HG03432 (cell line): Measurements from ENCODE around the gene C16orf95.

Experiments
- ATAC-seq: cut with Tn5 transposase; IDR thresholded peaks from one replicate; pipeline ENCODE4 v1.9.1; 2021; ENCODE audit warnings: mild to moderate bottlenecking, moderate library complexity; ENCODE audit not compliant: unreplicated experiment

Gene C16orf95

DNA sequence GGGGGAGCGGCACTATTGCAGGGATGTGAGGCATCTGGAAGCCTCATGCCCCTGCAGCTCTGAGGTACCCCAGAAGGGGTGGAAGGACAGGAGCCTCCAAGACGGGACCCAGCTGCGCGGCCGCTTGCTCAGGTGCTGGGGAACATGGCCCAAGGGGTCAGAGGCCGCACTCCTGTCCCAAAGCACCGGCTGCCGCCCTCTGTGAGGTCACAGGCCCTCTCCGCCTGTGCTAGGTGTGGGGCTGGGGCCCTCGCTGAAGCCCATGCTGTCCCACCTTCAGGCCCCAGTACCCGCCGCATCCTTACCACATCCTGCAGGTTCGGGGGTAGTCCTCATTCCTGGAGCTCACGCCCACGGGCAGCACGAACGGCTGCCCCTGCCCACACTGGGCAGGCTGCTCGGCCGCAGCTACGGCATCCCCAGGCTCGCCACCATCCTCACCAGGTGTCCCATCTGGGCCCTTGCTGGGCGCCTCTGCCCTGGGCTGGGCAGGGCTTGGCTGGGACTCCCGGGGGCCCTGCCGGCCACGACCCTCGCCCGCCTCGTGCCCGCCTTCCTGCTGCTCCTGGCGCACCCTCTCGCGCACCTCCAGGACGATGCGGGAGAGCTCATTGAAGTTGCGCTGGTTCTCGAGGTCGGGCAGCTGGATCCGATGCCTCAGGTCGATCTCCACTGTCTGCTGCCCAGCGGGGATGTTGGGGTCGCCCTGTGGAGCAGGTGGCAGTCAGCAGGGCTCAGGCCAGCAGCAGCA lies 16.6 kb upstream of the C16orf95 start:
- ATAC-seq, result no peak

DNA sequence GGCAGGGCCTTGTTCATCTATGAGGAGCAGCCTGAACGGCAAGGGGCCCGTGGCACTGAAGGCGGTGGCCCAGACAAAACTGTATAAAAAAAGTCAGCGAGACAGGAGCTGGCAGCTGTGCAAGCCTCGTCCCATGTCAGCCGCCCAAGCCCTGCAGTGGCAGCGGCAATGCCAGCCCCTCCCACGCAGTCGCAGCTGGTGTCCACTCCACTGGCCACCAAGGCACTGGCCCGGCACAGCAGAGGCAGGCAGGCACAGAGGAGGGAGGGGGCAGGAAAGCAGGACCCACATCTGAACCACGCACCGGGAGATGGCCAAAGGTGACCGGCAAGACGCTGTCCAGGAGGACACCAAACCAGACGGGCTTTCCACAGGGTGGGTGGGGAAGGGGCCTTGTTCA lies 15.9 kb upstream of the C16orf95 start:
- no peak for ATAC-seq

DNA sequence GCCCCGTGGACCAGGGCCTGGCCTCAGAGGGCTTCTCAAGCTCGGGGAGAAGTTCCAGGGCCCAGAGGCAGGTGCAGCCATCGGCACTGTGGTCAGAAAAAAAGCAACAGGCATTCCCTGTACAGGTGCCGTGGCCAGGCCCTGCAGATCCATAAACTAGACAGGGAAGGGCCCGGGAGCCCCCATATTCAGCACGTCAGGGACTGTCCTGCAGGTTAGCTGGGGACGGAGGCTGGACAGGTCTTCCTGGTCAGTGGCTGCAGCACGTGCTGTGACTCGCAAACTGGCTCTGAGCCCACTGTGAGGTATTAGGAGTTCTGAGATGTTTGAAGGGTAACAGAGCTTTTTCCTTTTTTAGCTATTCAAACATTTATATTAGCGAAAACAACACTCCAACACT lies 15.0 kb upstream of the C16orf95 start:
- no peak for ATAC-seq

DNA sequence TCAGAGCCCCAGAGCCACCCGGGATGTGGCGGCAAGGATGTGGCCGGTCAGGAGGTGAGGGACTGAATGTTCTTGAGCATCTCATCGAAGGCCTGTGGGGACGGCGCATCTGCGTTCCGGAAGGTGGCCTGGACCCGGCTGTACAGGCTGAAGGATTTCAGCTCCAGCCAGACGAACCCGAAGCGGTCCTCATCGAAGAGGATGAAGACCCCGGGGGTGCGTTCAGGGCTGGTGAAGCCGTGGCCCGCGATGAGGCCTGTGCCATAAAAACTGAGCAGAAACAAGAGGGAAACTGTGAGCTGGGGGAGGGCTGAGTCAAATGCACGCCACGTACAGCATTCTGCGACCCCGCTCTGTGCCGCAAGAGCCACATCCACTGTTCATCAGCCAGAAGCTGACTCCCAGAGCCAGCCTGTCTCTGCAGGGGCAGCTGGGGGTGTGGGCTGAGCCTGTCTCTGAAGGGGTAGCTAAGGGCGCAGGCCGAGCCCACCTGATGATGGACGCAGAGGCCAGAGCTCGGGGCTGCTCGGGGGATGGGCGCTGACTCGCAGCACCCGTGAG lies 14.1 kb upstream of the C16orf95 start:
- ATAC-seq, result no peak

DNA sequence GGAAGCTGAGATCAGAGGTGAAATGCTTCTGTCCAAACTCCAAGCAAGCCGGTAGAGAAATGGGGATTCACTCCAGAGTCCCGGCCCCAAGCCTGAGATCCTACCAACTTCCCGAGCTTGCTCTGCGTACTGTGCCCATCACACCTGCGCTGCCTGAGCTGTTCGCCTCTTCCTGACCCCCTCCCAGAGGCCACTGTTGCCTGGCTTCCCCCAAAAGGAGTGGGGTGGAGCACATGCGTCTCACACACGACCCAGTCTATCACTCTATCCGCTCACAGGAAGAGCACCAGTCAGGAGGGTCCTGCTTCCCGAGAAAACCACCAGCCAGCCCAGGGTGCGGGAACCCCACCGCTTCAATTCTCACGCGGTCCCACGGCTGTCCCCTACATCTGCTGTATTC lies 13.5 kb upstream of the C16orf95 start:
- no peak for ATAC-seq

DNA sequence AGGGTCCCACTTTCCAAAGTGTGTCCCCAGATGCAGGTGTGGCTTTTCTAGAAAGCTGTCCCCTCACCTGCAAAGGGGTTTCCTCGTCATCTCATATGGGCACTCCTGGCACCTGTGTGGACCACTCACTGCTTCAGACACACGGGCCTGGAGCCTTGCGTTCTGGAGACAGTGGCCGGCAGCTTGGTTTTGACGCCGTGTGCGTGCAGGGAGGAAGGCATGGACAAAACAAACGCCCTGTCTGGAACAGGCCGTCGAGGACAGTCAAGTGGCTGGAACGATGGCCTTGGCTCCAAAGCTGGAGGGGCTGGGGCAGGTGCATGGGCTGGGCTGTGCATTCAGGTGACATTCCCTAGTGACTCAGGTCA lies 13.0 kb upstream of the C16orf95 start:
- ATAC-seq, result no peak

DNA sequence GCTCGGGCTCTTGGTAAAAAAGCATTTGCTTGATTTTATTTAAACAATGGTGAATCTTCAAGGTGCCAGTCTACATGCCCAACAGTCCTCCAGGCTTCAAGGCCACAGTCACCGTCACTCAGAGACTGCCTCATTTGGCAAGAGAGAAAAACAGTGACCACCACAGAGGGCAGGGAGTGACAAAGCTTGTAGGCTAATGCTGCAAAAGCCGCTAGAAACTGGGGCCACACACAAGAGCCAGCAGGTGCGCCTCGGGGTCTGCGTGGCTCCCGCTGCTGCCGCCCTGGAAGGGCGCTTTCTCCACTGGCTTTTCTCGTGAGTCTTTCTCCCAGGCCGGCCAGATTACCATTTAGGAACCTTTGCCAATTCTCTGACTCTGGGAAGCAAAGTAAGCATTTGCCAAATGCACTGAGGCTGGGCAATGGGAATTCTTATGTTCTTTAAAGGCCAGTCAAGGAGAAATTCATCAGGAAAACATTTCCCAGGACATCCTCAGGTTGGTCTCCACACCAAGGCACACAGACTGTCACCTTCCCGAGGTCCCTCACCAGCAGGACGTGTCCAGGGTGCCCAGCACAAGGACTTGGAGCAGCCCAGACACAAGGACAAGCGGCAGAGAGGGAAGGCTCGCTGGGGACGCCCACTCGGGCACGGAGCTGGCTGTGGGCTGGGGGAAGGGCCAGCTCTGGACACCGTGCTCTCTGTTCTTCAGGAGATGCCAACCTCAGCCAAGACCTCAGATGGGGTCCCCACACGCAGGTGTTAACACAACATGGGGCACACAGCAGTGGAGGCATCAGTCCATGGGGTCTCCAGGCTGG lies 12.5 kb upstream of the C16orf95 start:
- ATAC-seq, result no peak

DNA sequence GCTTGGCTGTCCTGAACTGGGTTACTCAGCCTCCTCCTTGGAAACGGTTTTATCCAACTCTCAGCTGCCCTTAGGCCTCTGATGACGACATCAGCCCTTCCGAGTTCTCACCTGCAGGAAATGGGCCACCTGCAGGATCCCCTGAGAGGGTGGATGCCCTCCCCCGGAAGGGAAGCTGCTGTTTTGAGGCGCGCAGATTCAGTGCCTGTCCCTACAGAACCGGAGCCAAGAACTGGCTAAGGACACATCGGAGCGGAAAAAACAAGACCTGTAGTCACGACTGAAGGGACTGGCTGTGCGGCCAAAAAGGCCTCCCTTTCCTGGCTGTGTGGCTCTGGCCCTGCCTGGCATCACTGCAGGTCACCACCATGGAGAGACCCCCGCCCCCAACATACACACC lies 11.7 kb upstream of the C16orf95 start:
- ATAC-seq, result no peak

DNA sequence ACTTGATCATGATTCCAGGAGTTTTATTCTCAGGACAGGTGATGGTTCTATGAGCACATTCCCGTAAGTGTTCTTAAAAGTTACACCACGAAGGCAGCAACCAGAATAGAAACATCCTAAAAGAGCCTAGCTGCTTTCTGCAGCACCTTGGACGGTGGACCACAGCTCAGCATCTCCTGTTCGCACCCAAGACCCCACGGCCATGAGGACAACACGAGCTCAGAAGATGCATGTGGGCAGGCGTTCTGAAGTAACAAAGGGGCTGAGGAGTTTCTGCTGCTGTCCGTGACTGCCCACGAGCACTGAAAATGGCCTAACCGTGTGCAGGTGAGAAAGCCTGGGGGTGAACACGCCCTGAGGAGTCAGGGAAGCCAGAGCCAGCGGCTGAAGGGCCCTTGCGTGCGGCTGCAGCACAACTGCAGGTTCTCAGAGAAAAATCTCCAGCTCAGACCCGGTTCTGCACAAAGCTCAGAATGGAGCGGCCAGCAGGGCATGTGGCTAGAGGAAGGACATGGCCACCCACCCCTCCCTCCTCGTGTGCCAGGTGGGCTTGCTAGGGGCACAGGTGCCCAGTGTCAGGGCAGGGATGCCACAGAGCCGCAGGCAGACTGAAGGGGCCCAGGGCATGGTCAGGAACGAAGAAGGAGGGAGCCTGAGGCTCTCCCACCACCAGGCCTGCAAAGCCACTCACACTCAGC lies 10.8 kb upstream of the C16orf95 start:
- ATAC-seq, result no peak

DNA sequence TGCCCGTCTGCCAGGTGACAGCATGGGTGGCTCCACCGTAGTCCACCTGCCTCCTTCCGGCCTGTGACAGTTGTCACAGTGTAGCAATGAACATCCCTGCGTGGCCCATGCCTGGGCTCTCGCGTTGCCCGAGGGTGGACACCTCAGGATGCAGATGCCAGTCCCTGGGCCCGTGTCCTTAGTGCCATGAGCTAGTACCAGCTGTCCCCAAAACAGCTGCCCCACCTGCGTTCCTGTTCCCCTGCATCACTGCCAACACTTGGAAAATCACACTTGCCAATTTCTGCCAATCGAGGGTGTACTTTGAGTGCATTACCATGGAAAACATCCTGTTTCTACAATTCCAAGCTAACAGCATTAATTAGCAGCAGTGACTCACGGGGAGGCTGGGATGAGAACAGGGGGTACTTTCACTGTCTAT lies 9.0 kb upstream of the C16orf95 start:
- no peak for ATAC-seq

DNA sequence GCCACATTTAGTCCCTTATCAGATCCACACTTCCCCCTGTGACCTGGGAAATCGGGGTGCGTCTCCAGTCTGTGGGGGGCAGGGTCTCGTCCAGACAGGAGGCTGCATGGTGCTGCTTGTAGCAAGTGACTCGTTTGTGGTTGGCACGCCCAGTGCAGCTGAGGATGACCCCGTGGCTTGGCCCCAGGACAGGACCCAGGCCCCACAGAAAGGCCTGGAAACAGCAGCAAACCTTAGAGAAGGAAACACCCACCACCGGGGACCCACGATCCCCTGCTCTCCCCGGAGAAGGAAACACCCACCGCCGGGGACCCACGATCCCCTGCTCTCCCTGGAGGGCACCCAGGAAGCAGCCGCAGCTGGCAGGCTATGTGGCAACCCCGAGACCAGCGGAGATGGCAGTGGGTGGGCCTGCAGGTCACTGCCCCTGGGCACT lies 8.2 kb upstream of the C16orf95 start:
- ATAC-seq, result no peak

DNA sequence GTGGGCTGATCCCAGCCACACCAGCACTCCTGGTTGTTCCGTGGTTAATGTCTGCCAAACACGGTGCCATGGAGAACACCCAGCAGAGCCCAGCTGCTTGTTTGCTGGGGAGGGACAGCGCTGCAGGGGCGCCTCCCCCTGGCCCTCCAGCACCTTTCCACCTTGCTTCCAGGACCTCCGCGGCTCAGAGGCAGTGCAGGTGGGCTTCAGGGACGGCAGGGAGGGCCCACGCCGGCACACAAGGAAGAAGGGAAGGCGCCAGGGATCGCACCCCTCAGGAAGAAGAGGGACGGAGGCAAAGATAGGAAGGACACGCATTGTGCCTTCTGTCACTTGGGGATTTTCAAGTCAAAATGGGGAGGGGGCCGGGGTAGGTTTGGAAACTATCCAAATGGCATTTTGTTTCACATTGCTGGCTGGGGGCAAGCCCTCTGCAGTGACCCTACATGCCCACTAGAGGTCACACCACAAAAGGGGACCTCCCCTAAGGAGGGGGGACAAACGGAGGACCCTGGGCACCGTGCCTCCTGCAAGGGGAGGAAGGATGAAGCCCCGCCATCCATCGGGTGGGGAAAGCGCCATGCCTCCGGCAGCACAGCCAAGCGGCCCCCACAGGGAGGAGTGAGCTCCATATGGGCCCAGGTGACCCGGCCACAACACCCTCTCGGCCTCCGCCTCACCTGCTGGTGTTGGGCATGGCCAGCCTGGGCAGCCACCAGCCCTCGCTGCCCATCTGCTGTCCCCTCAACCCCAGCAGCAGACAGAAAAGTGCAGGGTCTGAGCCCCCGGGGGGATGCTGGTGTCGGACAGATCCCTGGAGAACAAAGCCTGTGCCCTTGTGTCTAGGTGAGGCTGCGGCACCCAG lies 7.5 kb upstream of the C16orf95 start:
- ATAC-seq, result no peak

DNA sequence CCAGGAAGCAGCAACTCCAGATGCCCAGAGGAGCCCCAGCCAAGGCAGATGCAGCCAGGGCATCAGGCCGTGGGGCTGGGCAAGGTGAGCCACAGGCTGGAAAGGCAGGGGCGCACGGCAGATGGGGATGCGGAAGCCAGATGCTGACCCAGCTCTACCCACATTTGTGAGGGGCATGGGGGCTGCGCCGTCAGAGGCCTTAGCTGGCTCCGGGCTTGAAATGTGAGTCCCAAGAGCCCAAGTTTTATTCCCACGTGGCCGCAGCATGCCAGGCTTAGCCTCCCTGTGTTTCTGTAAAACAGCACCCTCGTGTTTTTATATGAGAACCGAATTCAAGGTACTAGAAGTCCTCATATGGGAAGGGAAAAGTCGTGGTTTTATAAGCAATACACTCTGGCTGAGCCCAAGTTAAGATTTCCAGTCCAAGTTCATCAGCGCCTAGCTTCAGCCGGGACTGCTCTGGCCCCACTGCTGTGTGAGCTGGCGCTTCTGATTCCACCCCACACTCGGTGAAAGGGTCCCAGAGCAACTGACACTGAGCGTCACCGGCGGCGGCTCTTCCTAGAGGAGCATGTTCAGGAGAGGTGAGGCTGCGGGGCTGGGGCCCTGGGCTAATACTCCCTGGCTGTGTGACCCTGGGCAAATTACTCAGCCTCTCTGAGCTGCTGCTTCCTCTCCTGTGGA lies 6.7 kb upstream of the C16orf95 start:
- no peak for ATAC-seq

DNA sequence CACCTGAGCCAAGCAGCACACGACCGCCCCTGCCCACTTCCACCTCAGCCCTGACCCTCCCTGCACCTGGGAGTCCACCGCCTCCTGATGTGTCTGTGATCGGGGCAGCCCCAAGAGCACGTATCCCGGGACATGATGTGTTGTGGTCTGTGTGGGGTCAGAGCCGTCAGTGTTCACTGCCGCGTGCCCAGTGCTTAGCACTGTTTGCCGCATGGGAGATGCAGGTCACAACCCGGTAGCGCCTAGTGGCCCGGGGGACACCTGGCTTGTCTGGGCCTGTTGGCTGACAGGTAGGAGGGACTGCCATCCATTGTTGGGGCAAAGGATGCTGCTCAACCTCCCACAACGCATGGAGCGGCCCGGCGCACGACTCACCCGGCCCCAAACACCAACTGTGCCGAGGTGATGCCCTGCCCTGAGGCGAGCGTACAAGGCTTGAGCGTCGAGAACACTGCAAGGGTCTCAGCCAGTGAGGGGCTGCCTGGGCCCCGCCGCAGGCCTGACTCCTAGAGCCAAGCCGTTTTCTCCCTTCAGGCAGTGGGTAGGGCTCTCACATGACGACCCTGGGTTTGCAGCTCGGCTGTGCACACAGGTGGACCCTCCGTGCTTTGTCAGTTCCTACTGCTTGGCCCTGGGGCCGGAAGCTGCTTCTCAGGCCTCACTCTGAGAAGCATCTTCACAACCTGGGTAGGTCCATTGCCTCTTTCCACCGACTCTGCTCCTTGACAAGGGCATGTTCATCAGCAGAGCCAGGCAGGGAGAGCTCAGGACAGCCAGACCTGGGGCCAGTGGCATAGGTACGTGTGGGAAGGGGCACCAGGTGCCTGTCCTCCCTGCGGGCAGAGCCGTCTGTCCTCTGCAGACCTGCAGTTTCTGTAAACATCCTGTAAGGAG lies 5.9 kb upstream of the C16orf95 start:
- ATAC-seq, result no peak

DNA sequence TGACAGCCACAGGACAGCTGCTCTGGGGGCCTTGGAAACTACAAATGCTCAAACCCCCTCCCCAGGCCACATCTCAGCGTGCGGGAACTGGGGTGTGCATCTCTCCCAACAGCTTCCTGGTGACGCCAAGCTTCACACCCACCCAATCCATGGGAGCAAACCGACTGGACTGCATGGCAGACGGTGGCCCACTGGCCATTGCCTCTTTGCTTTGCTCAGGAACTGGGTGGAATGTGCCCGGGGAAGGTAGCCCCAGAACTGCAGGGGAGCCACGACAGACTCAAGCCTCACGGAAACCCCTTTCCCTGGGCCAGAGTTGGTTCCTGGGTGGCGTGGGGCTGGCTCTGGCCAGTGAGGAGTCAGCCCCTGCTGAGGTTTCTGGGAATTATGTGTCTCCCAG lies 5.2 kb upstream of the C16orf95 start:
- no peak for ATAC-seq

DNA sequence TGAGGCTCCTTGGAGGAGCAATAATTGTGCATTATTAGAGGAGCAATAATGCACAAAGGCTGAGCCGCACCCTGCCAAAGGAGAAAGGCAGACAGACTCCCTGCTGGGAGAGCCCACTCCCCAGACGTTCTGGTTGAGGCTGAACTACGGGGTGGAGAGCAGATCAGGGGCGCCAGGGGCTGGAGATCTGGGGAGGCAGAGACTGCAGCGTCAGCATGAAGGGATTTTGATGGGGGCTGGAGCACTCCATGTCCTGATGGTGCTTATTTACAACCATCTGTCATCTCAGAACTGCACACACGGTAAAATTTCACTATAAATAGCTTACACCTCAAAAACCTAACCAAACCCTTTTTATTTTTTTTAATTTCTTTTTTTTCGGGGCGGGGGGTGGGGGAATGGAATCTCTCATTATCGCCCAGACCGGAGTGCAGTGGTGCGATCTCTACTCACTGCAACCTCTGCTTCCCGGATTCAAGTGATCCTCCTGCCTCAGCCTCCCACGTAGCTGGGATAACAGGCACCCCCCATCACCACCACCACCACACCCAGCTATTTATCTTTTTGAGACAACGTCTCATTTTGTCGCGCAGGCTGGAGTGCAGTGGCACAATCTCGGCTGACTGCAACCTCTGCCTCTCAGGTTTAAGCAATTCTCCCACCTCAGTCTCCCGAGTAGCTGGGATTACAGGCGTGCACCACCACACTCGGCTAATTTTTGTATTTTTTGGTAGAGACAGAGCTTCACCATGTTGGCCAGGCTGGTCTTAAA lies 4.3 kb upstream of the C16orf95 start:
- no peak for ATAC-seq

DNA sequence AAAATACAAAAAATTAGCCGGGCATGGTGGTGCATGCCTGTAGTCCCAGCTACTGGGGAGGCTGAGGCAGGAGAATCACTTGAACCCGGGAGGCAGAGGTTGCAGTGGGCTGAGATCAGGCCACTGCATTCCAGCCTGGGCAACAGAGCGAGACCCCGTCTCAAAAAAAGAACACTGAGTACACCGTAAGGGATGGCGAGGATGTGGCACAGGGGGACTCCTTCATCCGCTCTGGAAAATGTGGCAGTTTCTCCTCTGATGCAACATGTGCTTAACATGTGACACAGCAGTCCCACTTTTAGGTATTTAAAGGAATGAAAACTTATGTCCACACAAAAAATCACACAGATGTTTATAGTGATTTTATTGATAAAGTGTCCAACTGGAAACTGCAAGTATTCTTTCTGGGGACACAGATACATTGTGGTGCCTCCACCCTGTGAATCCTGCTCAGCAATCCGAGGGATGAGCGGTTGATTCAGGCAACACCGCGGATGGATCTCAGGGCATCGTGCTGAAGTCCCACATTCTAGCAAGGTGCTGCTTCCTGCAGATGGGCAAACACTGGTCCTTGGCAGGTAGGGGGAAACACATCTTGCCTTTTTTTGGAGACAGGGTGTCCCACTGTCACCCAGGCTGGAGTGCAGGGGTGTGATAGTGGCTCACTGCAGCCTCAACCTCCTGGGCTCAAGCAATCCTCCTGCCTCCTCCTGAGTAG lies 3.5 kb upstream of the C16orf95 start:
- ATAC-seq, result no peak
